GM12872 (cell line): Measurements from ENCODE around the gene PPP1R15B.
A peak's percentile ranks its signal among the peaks of the same experiment; 100 is the strongest.

Source experiments
- CTCF ChIP-seq: IDR thresholded peaks from 3 replicates; pipeline ENCODE4 v1.5.1; 2011; ENCODE audit warnings: low read depth, mild to moderate bottlenecking, low read length, moderate library complexity; ENCODE audit not compliant: insufficient read depth

PPP1R15B gene

GRCh38 chr1:204376465-204376864, 35.2 kb downstream of the PPP1R15B start:
- no peak for TF ChIP-seq CTCF

GRCh38 chr1:204373911-204374310, 37.7 kb downstream of the PPP1R15B start:
- no peak for TF ChIP-seq CTCF

GRCh38 chr1:204370176-204370575, 41.4 kb downstream of the PPP1R15B start:
- no peak for TF ChIP-seq CTCF

GRCh38 chr1:204368996-204369726, 42.5 kb downstream of the PPP1R15B start:
- no peak for TF ChIP-seq CTCF

GRCh38 chr1:204367956-204368355, 43.7 kb downstream of the PPP1R15B start:
- TF ChIP-seq CTCF, result no peak

- TF ChIP-seq CTCF, result no peak
Measured at GRCh38 chr1:204367193-204367858, 44.3 kb downstream of the PPP1R15B start.

- TF ChIP-seq CTCF, result peak; percentile 61
Measured at GRCh38 chr1:204366759-204367158, 44.9 kb downstream of the PPP1R15B start.
